C4-2B (cell line): ENCODE data around the gene C10orf67.

Experiments
- H3K27ac ChIP-seq: fragments of 450-650 bp; 2 replicates; pipeline ENCODE4 v1.5.1; 2017
- ZFX ChIP-seq: fragments of 450-650 bp; IDR thresholded peaks from 2 replicates; pipeline ENCODE4 v1.6.1; 2017
- TF ChIP-seq, protein P1 (sequence below): fragments of 450-650 bp; conservative IDR thresholded peaks from 2 replicates; pipeline ENCODE4 v1.5.1; 2017; ENCODE audit warnings: mild to moderate bottlenecking

The C10orf67 gene

DNA sequence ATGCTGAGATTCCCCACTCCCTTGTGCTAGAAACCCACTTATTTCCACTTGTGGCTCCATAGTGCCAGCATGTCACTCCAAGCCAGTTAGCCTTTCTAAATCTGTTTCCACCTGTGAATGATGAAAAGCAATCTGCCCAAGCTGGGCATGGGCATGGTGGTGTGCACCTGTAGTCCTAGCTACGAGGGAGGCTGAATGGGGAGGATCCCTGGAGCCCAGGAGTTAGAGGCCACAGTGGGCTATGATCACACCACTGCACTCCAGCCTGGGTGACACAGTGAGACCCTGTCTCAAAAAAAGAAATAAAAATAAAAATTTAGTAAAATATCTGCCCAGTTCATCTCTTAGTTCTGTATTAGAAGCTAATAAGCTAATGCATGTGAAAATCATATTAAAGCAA, 157.4 kb downstream of the C10orf67 start:
- no peak for TF ChIP-seq ZFX
- TF ChIP-seq, protein P1, sequence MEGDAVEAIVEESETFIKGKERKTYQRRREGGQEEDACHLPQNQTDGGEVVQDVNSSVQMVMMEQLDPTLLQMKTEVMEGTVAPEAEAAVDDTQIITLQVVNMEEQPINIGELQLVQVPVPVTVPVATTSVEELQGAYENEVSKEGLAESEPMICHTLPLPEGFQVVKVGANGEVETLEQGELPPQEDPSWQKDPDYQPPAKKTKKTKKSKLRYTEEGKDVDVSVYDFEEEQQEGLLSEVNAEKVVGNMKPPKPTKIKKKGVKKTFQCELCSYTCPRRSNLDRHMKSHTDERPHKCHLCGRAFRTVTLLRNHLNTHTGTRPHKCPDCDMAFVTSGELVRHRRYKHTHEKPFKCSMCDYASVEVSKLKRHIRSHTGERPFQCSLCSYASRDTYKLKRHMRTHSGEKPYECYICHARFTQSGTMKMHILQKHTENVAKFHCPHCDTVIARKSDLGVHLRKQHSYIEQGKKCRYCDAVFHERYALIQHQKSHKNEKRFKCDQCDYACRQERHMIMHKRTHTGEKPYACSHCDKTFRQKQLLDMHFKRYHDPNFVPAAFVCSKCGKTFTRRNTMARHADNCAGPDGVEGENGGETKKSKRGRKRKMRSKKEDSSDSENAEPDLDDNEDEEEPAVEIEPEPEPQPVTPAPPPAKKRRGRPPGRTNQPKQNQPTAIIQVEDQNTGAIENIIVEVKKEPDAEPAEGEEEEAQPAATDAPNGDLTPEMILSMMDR: no peak
- no peak overlapping the region for H3K27ac ChIP-seq

GRCh38 chr10:23186697-23187096, 157.9 kb downstream of the C10orf67 start:
- H3K27ac ChIP-seq: no peak overlapping the region
- TF ChIP-seq, protein P1: no peak
- no peak for TF ChIP-seq ZFX

GRCh38 chr10:23186178-23186577, 158.4 kb downstream of the C10orf67 start:
- TF ChIP-seq, protein P1: no peak
- no peak for TF ChIP-seq ZFX

GRCh38 chr10:23174977-23175512, 169.6 kb downstream of the C10orf67 start:
- TF ChIP-seq, protein P1: no peak
- no peak for TF ChIP-seq ZFX

More at GRCh38 chr10:23186178-23186577, 158.4 kb downstream of the C10orf67 start:
- H3K27ac ChIP-seq: no peak overlapping the region

GRCh38 chr10:23174074-23174976, 170.3 kb downstream of the C10orf67 start:
- no peak overlapping the region for H3K27ac ChIP-seq
- no peak for TF ChIP-seq ZFX
- TF ChIP-seq, protein P1: no peak

More at GRCh38 chr10:23174977-23175512, 169.6 kb downstream of the C10orf67 start:
- no peak overlapping the region for H3K27ac ChIP-seq

GRCh38 chr10:23173214-23174073, 171.2 kb downstream of the C10orf67 start:
- no peak for TF ChIP-seq ZFX
- TF ChIP-seq, protein P1: no peak
- H3K27ac ChIP-seq: no peak overlapping the region
